HG03196 (cell line): ENCODE measurements around the gene RDH13.
"Not testable (repeated sequence)": the region's sequence is repeated elsewhere in the genome, so short reads cannot be mapped to it uniquely, and the experiment has no call there.

ENCODE experiments used
- ATAC-seq: cut with Tn5 transposase; IDR thresholded peaks from one replicate; pipeline ENCODE4 v1.9.1; 2021; ENCODE audit not compliant: unreplicated experiment

The RDH13 gene

GRCh38 chr19:55018633-55019032 is 44.3 kb downstream of the RDH13 start:
- ATAC-seq = no peak

GRCh38 chr19:55018216-55018615 is 44.7 kb downstream of the RDH13 start:
- no peak for ATAC-seq

GRCh38 chr19:55016017-55016416 is 46.9 kb downstream of the RDH13 start:
- ATAC-seq = no peak

GRCh38 chr19:55015126-55015525 is 47.8 kb downstream of the RDH13 start:
- ATAC-seq = no peak

GRCh38 chr19:55014714-55015113 is 48.2 kb downstream of the RDH13 start:
- ATAC-seq = no peak

- ATAC-seq = no peak
These were observed 49.4 kb downstream of the RDH13 start for GRCh38 chr19:55013596-55013995.

GRCh38 chr19:55012306-55012705 is 50.6 kb downstream of the RDH13 start:
- ATAC-seq = no peak

GRCh38 chr19:55010561-55010960 is 52.4 kb downstream of the RDH13 start:
- ATAC-seq = not testable (repeated sequence)

- ATAC-seq = not testable (repeated sequence)
These were observed 54.2 kb downstream of the RDH13 start for GRCh38 chr19:55008781-55009180.

- ATAC-seq = not testable (repeated sequence)
These were observed 54.8 kb downstream of the RDH13 start for GRCh38 chr19:55008189-55008588.

GRCh38 chr19:55007537-55007936 is 55.4 kb downstream of the RDH13 start:
- not testable (repeated sequence) for ATAC-seq

GRCh38 chr19:55006795-55007194 is 56.2 kb downstream of the RDH13 start:
- not testable (repeated sequence) for ATAC-seq

GRCh38 chr19:55005684-55006488 is 57.1 kb downstream of the RDH13 start:
- peak; percentile 59 for ATAC-seq

GRCh38 chr19:55000761-55001160 is 62.2 kb downstream of the RDH13 start:
- ATAC-seq = no peak

- not testable (repeated sequence) for ATAC-seq
These were observed 64.2 kb downstream of the RDH13 start for GRCh38 chr19:54998751-54999239.

- ATAC-seq = no peak
These were observed 67.4 kb downstream of the RDH13 start for GRCh38 chr19:54995561-54995960.
